HG03571 (cell line): Measurements from ENCODE around the gene ACOT4.
"Not testable (repeated sequence)": the region's sequence is repeated elsewhere in the genome, so short reads cannot be mapped to it uniquely, and the experiment has no call there.

ENCODE experiments used
- ATAC-seq: cut with Tn5 transposase; IDR thresholded peaks from one replicate; pipeline ENCODE4 v1.9.1; 2021; ENCODE audit not compliant: unreplicated experiment

The ACOT4 gene

GRCh38 chr14:73633116-73634010 is 41.7 kb downstream of the ACOT4 start:
- no peak for ATAC-seq

- ATAC-seq: no peak
Measured at GRCh38 chr14:73634011-73634833, 42.5 kb downstream of the ACOT4 start.

- not testable (repeated sequence) for ATAC-seq
Measured at GRCh38 chr14:73636355-73636754, 44.7 kb downstream of the ACOT4 start.

DNA sequence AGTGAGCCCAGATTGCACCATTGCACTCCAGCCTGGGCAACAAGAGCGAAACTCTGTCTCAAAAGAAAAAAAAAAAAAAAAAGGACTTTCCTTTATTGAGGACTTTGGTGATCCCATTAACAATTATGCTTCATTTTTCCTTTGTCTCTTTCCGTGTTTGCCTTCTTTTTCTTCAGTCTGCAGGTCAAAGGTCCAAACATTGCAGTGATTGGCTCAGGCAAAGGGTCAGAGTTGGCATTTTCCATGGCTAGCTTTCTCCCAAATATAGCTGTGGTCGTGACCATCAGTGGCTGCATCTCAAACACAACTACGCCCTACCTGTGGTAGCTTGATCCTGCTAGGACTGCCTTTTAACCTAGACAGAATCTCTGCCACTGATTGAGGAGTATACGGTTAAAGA is 46.2 kb downstream of the ACOT4 start:
- no peak for ATAC-seq

DNA sequence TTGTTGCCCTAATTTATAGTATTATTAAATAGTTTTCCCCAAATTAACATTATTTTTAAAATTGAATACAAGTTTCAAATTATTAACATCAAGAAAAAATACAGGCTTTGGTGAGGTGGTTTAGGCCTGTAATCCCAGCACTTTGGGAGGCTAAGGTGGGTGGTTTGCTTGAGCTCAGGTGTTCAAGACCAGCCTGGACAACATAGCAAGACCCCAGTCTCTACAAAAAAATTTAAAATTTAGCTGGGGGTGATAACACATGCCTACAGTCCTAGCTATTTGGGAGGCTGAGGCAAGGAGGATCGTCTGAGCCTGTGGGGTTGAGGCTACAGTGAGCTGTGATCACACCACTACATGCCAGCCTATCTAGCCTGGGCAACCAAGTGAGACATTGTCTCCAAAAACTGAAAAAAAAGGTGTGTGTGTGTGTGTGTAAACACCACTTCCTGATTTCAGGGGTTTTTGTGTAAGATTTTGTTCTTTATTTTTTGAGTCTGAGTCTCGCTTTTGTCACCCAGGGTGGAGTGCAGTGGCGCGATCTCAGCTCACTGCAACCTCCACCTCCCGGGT is 49.2 kb downstream of the ACOT4 start:
- ATAC-seq: no peak

- ATAC-seq: peak; percentile 93
Measured at GRCh38 chr14:73644531-73645247, 53.0 kb downstream of the ACOT4 start, which contains the start of gene DNAL1. TSS of gene DNAL1 (plus strand) at chr14:73644986. CDS start at chr14:73645040, 54 bp downstream.

- no peak for ATAC-seq
Measured at GRCh38 chr14:73645248-73645610, 53.6 kb downstream of the ACOT4 start.
